ENCODE results near the gene WASHC4.
"Not testable (repeated sequence)": the region's sequence is repeated elsewhere in the genome, so short reads cannot be mapped to it uniquely, and the experiment has no call there.

The WASHC4 gene

DNA sequence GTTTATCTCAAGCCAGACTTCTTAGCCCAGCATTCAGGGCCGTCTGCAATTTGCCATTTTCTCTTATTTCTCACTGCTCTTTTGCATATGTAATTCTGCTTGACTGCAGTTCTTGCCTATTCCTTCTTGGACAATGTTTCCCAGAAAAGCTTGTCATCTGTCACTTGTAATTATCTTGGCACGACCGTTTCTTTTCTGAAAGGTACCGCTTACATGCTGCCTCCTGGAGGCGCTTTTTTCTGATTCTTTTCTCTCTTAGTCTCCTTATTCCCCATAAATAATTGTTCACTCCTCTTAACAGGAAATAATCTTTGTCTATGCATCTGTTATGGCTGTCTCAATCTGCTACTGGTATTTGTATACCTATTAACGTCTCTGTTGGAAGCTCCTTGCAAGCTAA lies 22.0 kb upstream of the WASHC4 start:
- H3K4me3 ChIP-seq (ENCODE audit: low read depth, low read length): no peak overlapping the region
- no peak for DNase-seq
- TF ChIP-seq, protein P1, sequence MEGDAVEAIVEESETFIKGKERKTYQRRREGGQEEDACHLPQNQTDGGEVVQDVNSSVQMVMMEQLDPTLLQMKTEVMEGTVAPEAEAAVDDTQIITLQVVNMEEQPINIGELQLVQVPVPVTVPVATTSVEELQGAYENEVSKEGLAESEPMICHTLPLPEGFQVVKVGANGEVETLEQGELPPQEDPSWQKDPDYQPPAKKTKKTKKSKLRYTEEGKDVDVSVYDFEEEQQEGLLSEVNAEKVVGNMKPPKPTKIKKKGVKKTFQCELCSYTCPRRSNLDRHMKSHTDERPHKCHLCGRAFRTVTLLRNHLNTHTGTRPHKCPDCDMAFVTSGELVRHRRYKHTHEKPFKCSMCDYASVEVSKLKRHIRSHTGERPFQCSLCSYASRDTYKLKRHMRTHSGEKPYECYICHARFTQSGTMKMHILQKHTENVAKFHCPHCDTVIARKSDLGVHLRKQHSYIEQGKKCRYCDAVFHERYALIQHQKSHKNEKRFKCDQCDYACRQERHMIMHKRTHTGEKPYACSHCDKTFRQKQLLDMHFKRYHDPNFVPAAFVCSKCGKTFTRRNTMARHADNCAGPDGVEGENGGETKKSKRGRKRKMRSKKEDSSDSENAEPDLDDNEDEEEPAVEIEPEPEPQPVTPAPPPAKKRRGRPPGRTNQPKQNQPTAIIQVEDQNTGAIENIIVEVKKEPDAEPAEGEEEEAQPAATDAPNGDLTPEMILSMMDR (IDR thresholded peaks at IDR 0.05; ENCODE audit: low read depth, low read length): no peak
- H3K36me3 ChIP-seq: no peaks in the 10 kb centered on the region
- no peaks in the 10 kb centered on the region for H3K9me3 ChIP-seq (ENCODE audit: severe bottlenecking)
- H3K27ac ChIP-seq: no peak overlapping the region
- no peaks in the 10 kb centered on the region for H3K27me3 ChIP-seq (ENCODE audit: insufficient read depth, low read depth, severe bottlenecking)

DNA sequence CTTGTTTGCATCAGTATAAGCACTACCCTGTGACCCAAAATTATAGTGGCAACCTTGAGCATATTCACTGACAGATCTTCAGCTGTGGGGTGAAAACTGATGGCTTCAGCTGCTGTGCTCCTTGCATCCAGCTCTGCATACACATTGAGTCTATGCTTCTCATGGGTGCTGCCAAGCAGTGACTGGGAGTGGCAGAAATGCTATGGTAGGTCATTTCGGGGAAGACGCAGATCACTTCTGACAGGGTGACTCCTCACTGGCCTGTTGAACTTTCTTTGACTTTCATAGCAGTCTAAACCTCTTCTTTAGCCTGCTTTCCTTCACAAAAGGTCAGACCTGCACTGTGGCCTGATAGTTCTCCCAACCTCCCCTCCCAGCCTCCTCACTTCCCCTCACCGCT lies 17.7 kb upstream of the WASHC4 start:
- no peaks in the 10 kb centered on the region for H3K36me3 ChIP-seq
- DNase-seq: no peak
- H3K27ac ChIP-seq: no peak overlapping the region
- no peak overlapping the region for H3K4me3 ChIP-seq (ENCODE audit: low read depth, low read length)
- TF ChIP-seq, protein P1 (IDR thresholded peaks at IDR 0.05; ENCODE audit: low read depth, low read length): no peak
- H3K9me3 ChIP-seq (ENCODE audit: severe bottlenecking): peaks cover 2% of the 10 kb centered on the region
- H3K27me3 ChIP-seq (ENCODE audit: insufficient read depth, low read depth, severe bottlenecking): no peaks in the 10 kb centered on the region

DNA sequence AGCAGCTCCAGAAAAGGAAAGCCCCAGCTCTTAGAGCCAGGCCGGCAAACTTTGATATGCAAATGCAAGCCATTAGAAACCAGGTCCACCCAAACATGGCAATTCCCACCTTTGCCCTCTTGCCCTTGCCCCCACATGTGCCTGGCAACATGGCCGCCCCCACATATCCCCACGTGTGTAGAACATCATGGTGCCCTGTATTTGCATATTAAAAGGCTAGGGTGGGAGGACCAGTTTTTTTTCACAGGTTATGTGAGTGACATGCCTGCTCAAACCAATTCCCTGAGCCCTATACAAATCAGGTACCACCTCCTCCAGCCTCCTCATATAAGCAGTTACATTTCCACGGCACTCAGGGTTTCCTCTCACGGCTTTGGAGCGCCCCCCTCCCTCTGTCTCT lies 17.2 kb upstream of the WASHC4 start:
- no peaks in the 10 kb centered on the region for H3K27me3 ChIP-seq (ENCODE audit: insufficient read depth, low read depth, severe bottlenecking)
- H3K36me3 ChIP-seq: no peaks in the 10 kb centered on the region
- H3K9me3 ChIP-seq (ENCODE audit: severe bottlenecking): peaks cover 7% of the 10 kb centered on the region
- DNase-seq: no peak
- no peak overlapping the region for H3K27ac ChIP-seq
- H3K4me3 ChIP-seq (ENCODE audit: low read depth, low read length): no peak overlapping the region
- TF ChIP-seq, protein P1 (IDR thresholded peaks at IDR 0.05; ENCODE audit: low read depth, low read length): no peak

DNA sequence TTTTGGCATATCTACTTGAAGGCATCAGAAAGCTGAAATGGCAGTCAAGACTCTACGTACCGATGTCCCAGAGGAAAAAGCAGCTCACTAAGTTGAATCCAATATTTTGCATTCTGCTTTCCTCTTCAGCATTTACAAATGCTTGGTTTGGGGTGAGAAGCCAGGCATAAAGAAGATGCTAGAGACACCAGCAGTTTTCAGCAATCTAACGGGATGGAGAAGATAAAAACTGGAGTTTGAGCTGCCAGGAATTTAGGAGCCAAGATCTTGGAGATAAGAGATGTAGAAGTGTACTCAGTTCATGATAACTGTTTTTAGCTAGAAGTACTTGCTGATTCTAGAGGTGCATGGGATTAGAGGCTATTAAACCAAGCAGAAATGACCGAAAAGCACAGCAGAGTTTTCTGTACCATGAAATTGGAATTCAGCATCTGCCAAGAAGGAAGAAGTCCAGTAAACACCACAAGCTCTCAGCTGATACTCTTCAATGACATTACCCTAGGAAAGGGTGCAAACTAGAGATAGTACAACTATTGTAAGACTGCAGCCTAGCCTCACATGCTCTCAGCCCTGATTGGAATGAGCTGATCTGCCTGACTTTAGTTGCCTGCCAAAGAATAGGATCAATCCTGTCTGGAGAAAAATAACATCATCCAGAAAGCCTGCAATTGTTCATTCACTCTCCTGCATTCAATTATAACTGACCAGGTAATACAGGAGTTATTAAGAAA lies 15.9 kb upstream of the WASHC4 start:
- TF ChIP-seq, protein P1 (IDR thresholded peaks at IDR 0.05; ENCODE audit: low read depth, low read length): no peak
- H3K4me3 ChIP-seq (ENCODE audit: low read depth, low read length): no peak overlapping the region

DNA sequence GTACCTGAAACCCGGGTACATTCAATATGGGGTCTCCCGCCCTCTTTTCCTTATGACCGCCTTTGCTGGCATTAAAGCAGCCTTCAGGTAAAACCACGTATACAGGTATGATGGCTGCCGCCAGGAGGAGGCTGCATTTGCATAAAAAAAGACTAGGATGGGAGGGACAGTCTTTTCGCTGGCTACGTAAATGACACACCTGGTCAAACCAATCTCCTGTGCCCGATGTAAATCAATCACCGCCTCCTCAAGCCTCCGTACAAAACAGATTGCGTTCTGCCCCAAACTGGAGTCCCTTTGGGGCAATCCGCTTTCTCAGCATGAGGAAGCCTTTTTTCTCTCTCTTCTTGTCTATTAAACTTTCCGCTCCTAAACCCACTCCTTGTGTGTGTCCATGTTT lies 15.2 kb upstream of the WASHC4 start:
- TF ChIP-seq, protein P1 (IDR thresholded peaks at IDR 0.05; ENCODE audit: low read depth, low read length): no peak
- Histone ChIP-seq H3K36me3 (no peaks in the 10 kb centered on the region), H3K9me3 (ENCODE audit: severe bottlenecking) (peaks cover 7% of the 10 kb centered on the region), H3K4me3 (ENCODE audit: low read depth, low read length) (no peak overlapping the region), H3K27me3 (ENCODE audit: insufficient read depth, low read depth, severe bottlenecking) (no peaks in the 10 kb centered on the region), H3K27ac (no peak overlapping the region)
- DNase-seq: no peak

More for the DNA sequence above, 15.9 kb upstream of the WASHC4 start:
- Histone ChIP-seq H3K36me3 (no peaks in the 10 kb centered on the region), H3K9me3 (ENCODE audit: severe bottlenecking) (peaks cover 7% of the 10 kb centered on the region), H3K27ac (no peak overlapping the region), H3K27me3 (ENCODE audit: insufficient read depth, low read depth, severe bottlenecking) (no peaks in the 10 kb centered on the region)
- no peak for DNase-seq

DNA sequence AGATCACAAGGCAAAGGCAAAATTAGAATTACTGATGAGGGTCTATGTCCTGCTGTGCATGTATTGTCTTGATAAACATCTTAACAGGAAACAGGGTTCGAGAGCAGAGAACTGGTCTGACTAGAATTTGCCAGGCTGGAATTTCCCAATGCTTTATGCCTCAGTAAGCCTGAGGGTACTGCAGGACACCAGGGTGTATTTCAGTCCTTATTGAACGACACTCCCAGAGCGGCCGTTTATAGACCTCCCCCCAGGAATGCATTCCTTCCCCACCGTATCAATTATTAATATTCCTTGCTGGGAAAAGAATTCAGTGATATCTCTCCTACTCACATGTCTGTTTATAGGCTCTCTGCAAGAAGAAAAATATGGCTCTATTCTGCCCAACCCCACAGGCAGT lies 12.2 kb upstream of the WASHC4 start:
- H3K9me3 ChIP-seq (ENCODE audit: severe bottlenecking); H3K27me3 ChIP-seq (ENCODE audit: insufficient read depth, low read depth, severe bottlenecking): not testable (repeated sequence)

More for the DNA sequence above, 12.2 kb upstream of the WASHC4 start:
- not testable (repeated sequence) for DNase-seq; H3K4me3 ChIP-seq (ENCODE audit: low read depth, low read length); H3K36me3 ChIP-seq; H3K27ac ChIP-seq

Data from WERI-Rb-1 (cell line).